SK-N-SH (cell line): ENCODE measurements around the gene LRRC36. TPM values are rescaled to one million over a fixed set of nuclear protein-coding genes. Genes with fewer than 3 reads are reported as not detected.

ENCODE experiments used
- CTCF ChIA-PET: fragments of 300-600, 350-600 bp; formaldehyde crosslinking; extraction: SDS; loops from one replicate; lab custom pipeline; 2021; lab: Yijun Ruan, JAX
- POLR2A ChIA-PET: fragments of 350-600 bp; sonication (Branson Sonifier 250); formaldehyde crosslinking; extraction: SDS; loops from one replicate; lab custom pipeline; 2020; ENCODE audit warnings: antibody characterized with exemption, inconsistent platforms; lab: Yijun Ruan, JAX
- DNase-seq: peaks from one replicate; pipeline ENCODE4 v3.0.0; 2012
- H2AFZ ChIP-seq: fragments of 200-600 bp; sonication (generic); 2 replicates; pipeline ENCODE4 v1.8.1; 2016; ENCODE audit warnings: antibody characterized with exemption, mild to moderate bottlenecking, low read depth
- H3F3A ChIP-seq: fragments of 200-600 bp; sonication (generic); replicated peaks from 2 replicates; pipeline ENCODE3; 2016; ENCODE audit warnings: antibody characterized with exemption, mild to moderate bottlenecking; ENCODE audit not compliant: insufficient read depth
- H3K27ac ChIP-seq, 2 experiments: fragments of 200-500 bp in 1 of 2; fragments of 200-600 bp in 1 of 2; sonication (Bioruptor generic) in 1 of 2; sonication (generic), shearing (Covaris generic) in 1 of 2; 2 replicates each; pipeline versions ENCODE4 v1.5.1 to v1.6.1; 2014 to 2016; ENCODE audit warnings: low read depth in 2 of 2, inconsistent platforms in 1 of 2, low read length in 1 of 2, mild to moderate bottlenecking in 1 of 2, mixed read lengths in 1 of 2
- H3K27me3 ChIP-seq: fragments of 200-600 bp; sonication (generic), shearing (Covaris generic); 2 replicates; pipeline ENCODE4 v1.6.1; 2016; ENCODE audit warnings: mixed run types; ENCODE audit not compliant: insufficient read depth
- H3K36me3 ChIP-seq, 2 experiments: fragments of 200-500 bp in 1 of 2; fragments of 200-600 bp in 1 of 2; sonication (Bioruptor generic) in 1 of 2; sonication (generic) in 1 of 2; replicated peaks in 1 of 2; 2 replicates each; pipeline versions ENCODE3 to v1.5.1; 2014 to 2016; ENCODE audit warnings: low read length in 1 of 2, mild to moderate bottlenecking in 1 of 2; ENCODE audit not compliant: insufficient read depth in 2 of 2, control insufficient read depth in 1 of 2
- H3K4me1 ChIP-seq, 2 experiments: fragments of 200-500 bp in 1 of 2; fragments of 200-600 bp in 1 of 2; sonication (Bioruptor generic) in 1 of 2; sonication (generic), shearing (Covaris generic) in 1 of 2; 2 replicates each; pipeline versions ENCODE4 v1.5.1 to v1.6.1; 2014 to 2016; ENCODE audit warnings: low read depth in 1 of 2, low read length in 1 of 2, mixed run types in 1 of 2; ENCODE audit not compliant: insufficient read depth in 2 of 2, control insufficient read depth in 1 of 2
- H3K4me2 ChIP-seq: fragments of 200-600 bp; sonication (generic), shearing (Covaris generic); 2 replicates; pipeline ENCODE4 v1.6.1; 2017; ENCODE audit warnings: mixed run types
- H3K4me3 ChIP-seq, 2 experiments: fragments of 200-500 bp in 1 of 2; fragments of 200-600 bp in 1 of 2; sonication (Bioruptor generic) in 1 of 2; sonication (generic), shearing (Covaris generic) in 1 of 2; 2 replicates each; pipeline versions ENCODE4 v1.5.1 to v1.8.1; 2014 to 2016; ENCODE audit warnings: low read depth in 2 of 2, inconsistent platforms in 1 of 2, low read length in 1 of 2, mild to moderate bottlenecking in 1 of 2, mixed read lengths in 1 of 2, moderate library complexity in 1 of 2
- H3K79me2 ChIP-seq: fragments of 200-600 bp; sonication (generic); 2 replicates; pipeline ENCODE4 v1.8.1; 2017; ENCODE audit warnings: mild to moderate bottlenecking; ENCODE audit not compliant: insufficient read depth
- H3K9ac ChIP-seq: fragments of 200-600 bp; sonication (generic); 2 replicates; pipeline ENCODE4 v1.6.1; 2017; ENCODE audit warnings: mixed run types
- H3K9me2 ChIP-seq: fragments of 200-600 bp; sonication (generic); 2 replicates; pipeline ENCODE4 v1.6.1; 2017; ENCODE audit warnings: mixed run types
- H3K9me3 ChIP-seq: fragments of 200-600 bp; sonication (generic); 2 replicates; pipeline ENCODE4 v1.6.1; 2017; ENCODE audit warnings: mixed run types, mild to moderate bottlenecking, moderate library complexity
- H4K20me1 ChIP-seq: fragments of 200-600 bp; sonication (generic); 2 replicates; pipeline ENCODE4 v1.6.1; 2017; ENCODE audit warnings: mild to moderate bottlenecking, mixed run types; ENCODE audit not compliant: insufficient read depth
- EP300 ChIP-seq, 2 experiments: IDR thresholded peaks; 2 replicates each; pipeline versions ENCODE4 v1.4.0 to v1.6.1; 2012; ENCODE audit warnings: borderline replicate concordance in 1 of 2, low read depth in 1 of 2, low read length in 1 of 2
- EZH2phosphoT487 ChIP-seq: fragments of 200-600 bp; sonication (generic); IDR thresholded peaks from 2 replicates; pipeline ENCODE4 v1.6.1; 2017; ENCODE audit warnings: low read depth, mixed run types, mild to moderate bottlenecking, antibody characterized with exemption, moderate library complexity, borderline replicate concordance
- FOSL2 ChIP-seq: IDR thresholded peaks from 2 replicates; pipeline ENCODE4 v1.4.0; 2012; ENCODE audit warnings: low read depth, mild to moderate bottlenecking, moderate library complexity, borderline replicate concordance
- GABPA ChIP-seq: IDR thresholded peaks from 2 replicates; pipeline ENCODE4 v1.4.0; 2012; ENCODE audit warnings: low read depth, mild to moderate bottlenecking
- IRF3 ChIP-seq: fragments of 150-350 bp; IDR thresholded peaks from 2 replicates; pipeline ENCODE4 v1.6.1; 2016; ENCODE audit warnings: mild to moderate bottlenecking, low read depth, low read length
- JUND ChIP-seq: IDR thresholded peaks from 2 replicates; pipeline ENCODE4 v1.4.0; 2012
- MEF2A ChIP-seq: IDR thresholded peaks from 2 replicates; pipeline ENCODE4 v1.4.0; 2012; ENCODE audit warnings: low read depth, borderline replicate concordance
- MXI1 ChIP-seq: IDR thresholded peaks from 2 replicates; pipeline ENCODE4 v1.6.1; 2012; ENCODE audit warnings: mild to moderate bottlenecking, low read depth, low read length, improper control_type of control experiment
- POLR2AphosphoS5 ChIP-seq: IDR thresholded peaks from 2 replicates; pipeline ENCODE4 v1.6.1; 2012; ENCODE audit warnings: low read depth, low read length
- REST ChIP-seq: IDR thresholded peaks from 2 replicates; pipeline ENCODE4 v1.6.1; 2012; ENCODE audit warnings: mild to moderate bottlenecking, low read depth, low read length, moderate library complexity
- RXRA ChIP-seq: IDR thresholded peaks from 2 replicates; pipeline ENCODE4 v1.4.0; 2012; ENCODE audit warnings: low read depth, mild to moderate bottlenecking, borderline replicate concordance
- SMC3 ChIP-seq: IDR thresholded peaks from 2 replicates; pipeline ENCODE4 v1.6.1; 2012; ENCODE audit warnings: low read depth, low read length, improper control_type of control experiment
- USF1 ChIP-seq: IDR thresholded peaks from 2 replicates; pipeline ENCODE4 v1.4.0; 2012; ENCODE audit warnings: low read depth, borderline replicate concordance
- YY1 ChIP-seq: IDR thresholded peaks from 2 replicates; pipeline ENCODE4 v1.4.0; 2012; ENCODE audit warnings: low read depth, mild to moderate bottlenecking
- WGBS: methylation state at CpG from one replicate; pipeline ENCODE4 v1.1.6; 2017; ENCODE audit warnings: low lambda C conversion rate; 5-methylcytosine and 5-hydroxymethylcytosine counted together
- polyA plus RNA-seq, 3 experiments: library from polyadenylated mRNA; depleted of rRNA; stranded (reverse); fragments of >200 nt; gene quantifications; 2 replicates each; pipeline ENCODE4 v1.2.3, GENCODE V29; 2012
- TF ChIP-seq, protein P1 (sequence below): IDR thresholded peaks from 2 replicates; pipeline ENCODE4; 2012
- TF ChIP-seq, protein P2 (sequence below): fragments of 200-600 bp; sonication (generic); IDR thresholded peaks from 2 replicates; pipeline ENCODE4 v1.6.1; 2017; ENCODE audit warnings: antibody characterized with exemption, mild to moderate bottlenecking, moderate library complexity

The LRRC36 gene
- polyA plus RNA-seq, 1 of the 3 experiments (the other 2 are of a cell fraction) = 0.92 TPM

- H3K9me3 ChIP-seq = no peaks in the 10 kb centered on the region
- no peak overlapping the region for H2AFZ ChIP-seq
- no peak for TF ChIP-seq GABPA
- no peak for TF ChIP-seq EP300 (IDR thresholded peaks at IDR 0.05; ENCODE audit: borderline replicate concordance in 1 of 2, low read depth in 1 of 2, low read length in 1 of 2)
- TF ChIP-seq JUND = no peak
- no peak for TF ChIP-seq FOSL2
- no peak for TF ChIP-seq USF1
- no peak for TF ChIP-seq MXI1
- TF ChIP-seq SMC3 = no peak
- no peak for TF ChIP-seq REST
- TF ChIP-seq POLR2AphosphoS5 = no peak
- TF ChIP-seq IRF3 = no peak
- TF ChIP-seq EZH2phosphoT487 = no peak
- TF ChIP-seq, protein P1, sequence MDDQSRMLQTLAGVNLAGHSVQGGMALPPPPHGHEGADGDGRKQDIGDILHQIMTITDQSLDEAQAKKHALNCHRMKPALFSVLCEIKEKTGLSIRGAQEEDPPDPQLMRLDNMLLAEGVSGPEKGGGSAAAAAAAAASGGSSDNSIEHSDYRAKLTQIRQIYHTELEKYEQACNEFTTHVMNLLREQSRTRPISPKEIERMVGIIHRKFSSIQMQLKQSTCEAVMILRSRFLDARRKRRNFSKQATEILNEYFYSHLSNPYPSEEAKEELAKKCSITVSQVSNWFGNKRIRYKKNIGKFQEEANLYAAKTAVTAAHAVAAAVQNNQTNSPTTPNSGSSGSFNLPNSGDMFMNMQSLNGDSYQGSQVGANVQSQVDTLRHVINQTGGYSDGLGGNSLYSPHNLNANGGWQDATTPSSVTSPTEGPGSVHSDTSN = no peak
- no peak for TF ChIP-seq RXRA
- TF ChIP-seq MEF2A = no peak
- TF ChIP-seq, protein P2, sequence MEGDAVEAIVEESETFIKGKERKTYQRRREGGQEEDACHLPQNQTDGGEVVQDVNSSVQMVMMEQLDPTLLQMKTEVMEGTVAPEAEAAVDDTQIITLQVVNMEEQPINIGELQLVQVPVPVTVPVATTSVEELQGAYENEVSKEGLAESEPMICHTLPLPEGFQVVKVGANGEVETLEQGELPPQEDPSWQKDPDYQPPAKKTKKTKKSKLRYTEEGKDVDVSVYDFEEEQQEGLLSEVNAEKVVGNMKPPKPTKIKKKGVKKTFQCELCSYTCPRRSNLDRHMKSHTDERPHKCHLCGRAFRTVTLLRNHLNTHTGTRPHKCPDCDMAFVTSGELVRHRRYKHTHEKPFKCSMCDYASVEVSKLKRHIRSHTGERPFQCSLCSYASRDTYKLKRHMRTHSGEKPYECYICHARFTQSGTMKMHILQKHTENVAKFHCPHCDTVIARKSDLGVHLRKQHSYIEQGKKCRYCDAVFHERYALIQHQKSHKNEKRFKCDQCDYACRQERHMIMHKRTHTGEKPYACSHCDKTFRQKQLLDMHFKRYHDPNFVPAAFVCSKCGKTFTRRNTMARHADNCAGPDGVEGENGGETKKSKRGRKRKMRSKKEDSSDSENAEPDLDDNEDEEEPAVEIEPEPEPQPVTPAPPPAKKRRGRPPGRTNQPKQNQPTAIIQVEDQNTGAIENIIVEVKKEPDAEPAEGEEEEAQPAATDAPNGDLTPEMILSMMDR = no peak
- no peak for TF ChIP-seq YY1
- no peaks in the 10 kb centered on the region for H3K27me3 ChIP-seq
- no peak for DNase-seq
- H4K20me1 ChIP-seq = no peaks in the 10 kb centered on the region
- H3K9ac ChIP-seq = no peak overlapping the region
- 37% methylated on average over 3 of the region's 8 CpGs for WGBS
- no peaks in the 10 kb centered on the region for H3K36me3 ChIP-seq
- POLR2A ChIA-PET = no interaction called here
- no peaks in the 10 kb centered on the region for H3K79me2 ChIP-seq
- no peak overlapping the region for H3K4me2 ChIP-seq
- no peak overlapping the region for H3K4me3 ChIP-seq
- peaks cover 4 to 29% of the 10 kb centered on the region in 2 experiments; a peak in 2 of 4 replicates for H3K4me1 ChIP-seq
- H3F3A ChIP-seq = peaks cover 6% of the 10 kb centered on the region
- no peak overlapping the region for H3K27ac ChIP-seq
- CTCF ChIA-PET = interaction anchor here (1.2 to 3.2 kb wide), 4 partner anchors 10 to 41 kb away, joined by 4 to 14 read pairs (median 8); partner anchors contain the start of gene ZDHHC1
- no peaks in the 10 kb centered on the region for H3K9me2 ChIP-seq
These were observed 61.0 kb downstream of the LRRC36 start for GRCh38 chr16:67387479-67388079.
